B cell (primary cell): Measurements from ENCODE around the gene FHDC1.

ENCODE experiments used
- CTCF ChIP-seq: fragments of 200-600 bp; IDR thresholded peaks from one replicate; pipeline ENCODE4 v1.8.0; 2022; ENCODE audit warnings: antibody characterized with exemption, mild to moderate bottlenecking
- EZH2 ChIP-seq: IDR thresholded peaks from 2 replicates; pipeline ENCODE4 v1.6.1; 2012; ENCODE audit warnings: borderline replicate concordance, low read depth, mild to moderate bottlenecking, moderate library complexity, low read length; ENCODE audit not compliant: insufficient read depth, poor library complexity, severe bottlenecking

- TF ChIP-seq EZH2 (no peak), CTCF (no peak)
Measured at GRCh38 chr4:152959080-152959479, 23.0 kb downstream of the FHDC1 start.
